Measurements from ENCODE around the gene GTF3C6. TPM values are rescaled to one million over a fixed set of nuclear protein-coding genes. Genes with fewer than 3 reads are reported as not detected.
"Not testable (repeated sequence)": the region's sequence is repeated elsewhere in the genome, so short reads cannot be mapped to it uniquely, and the experiment has no call there.

GTF3C6 gene
- total RNA-seq, 1 experiment from 2014 or later = 126 TPM

DNA sequence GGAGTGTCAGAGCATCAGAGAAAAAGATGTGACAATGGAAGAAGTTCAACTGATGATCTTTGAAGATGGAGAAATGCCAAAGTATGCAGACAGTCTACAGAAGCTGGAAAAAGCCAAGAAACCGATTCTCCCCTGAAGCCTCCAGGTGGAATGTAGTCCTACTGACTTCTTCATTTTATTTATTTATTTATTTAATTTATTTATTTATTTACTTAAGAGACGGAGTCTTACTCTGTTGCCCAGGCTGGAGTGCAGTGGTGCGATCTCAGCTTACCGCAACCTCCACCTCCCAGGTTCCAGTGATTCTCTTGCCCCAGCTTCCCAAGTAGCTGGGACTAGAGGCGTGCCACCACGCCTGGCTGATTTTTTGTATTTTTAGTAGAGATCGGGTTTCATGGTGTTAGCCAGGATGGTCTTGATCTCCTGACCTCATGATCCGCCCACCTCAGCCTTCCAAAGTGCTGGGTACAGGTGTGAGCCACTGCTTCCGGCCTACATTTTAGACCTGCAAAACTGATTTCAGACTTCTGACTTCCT lies 21.1 kb downstream of the GTF3C6 start:
- DNase-seq (ENCODE audit: low read depth) = no peak

- no peak for DNase-seq (ENCODE audit: low read depth)
Measured at GRCh38 chr6:110980227-110980626, 21.7 kb downstream of the GTF3C6 start.

DNA sequence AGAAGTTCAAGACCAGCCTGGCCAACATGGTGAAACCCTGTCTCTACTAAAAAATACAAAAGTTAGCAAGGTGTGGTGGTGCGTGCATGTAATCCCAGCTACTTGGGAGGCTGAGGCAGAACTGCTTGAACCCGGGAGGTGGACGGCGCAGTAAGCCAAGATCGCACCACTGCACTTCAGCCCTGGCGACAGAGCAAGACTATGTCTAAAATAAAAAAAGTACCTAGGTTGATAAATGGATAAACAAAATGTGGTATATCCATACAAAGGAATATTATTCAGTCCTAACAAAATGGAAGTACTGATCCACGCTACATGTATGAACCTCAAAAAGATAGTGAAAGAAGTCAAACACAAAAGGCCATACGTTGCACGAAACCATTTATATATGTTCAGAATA lies 22.1 kb downstream of the GTF3C6 start:
- no peak for DNase-seq (ENCODE audit: low read depth)

GRCh38 chr6:110981202-110981600 lies 22.7 kb downstream of the GTF3C6 start:
- DNase-seq (ENCODE audit: low read depth) = peak; percentile 4

- no peak for DNase-seq (ENCODE audit: low read depth)
Measured at GRCh38 chr6:110990840-110991576, 32.5 kb downstream of the GTF3C6 start.

GRCh38 chr6:110996691-110997090 lies 38.2 kb downstream of the GTF3C6 start:
- DNase-seq (ENCODE audit: low read depth) = no peak

DNA sequence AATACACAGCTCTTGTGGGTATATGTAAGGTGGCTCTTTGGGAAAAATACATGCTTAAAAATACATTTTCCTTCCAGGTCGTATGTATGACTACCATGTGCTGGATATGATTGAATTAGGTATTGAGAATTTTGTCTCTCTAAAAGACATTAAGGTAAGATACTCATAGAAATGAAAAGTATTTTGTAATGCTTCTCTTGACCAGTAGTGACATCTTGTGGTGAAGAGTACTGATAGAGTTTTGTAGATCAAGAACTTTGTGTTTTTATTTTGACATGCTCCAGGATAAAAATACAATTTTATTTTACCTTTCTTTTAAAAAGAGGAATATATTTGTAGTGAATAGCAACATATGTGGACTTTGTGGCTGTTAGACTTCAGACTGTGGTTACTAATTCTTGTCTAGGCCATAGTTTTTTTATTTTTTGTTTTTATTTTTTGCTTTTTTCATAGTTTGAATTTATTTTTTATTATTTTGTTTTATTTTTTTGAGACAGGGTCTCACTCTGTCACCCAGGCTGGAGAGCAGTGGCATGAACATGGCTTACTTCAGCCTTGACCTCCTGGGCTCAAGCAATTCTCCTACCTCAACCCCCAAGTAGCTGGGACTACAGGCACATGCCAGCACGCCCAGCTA lies 41.2 kb downstream of the GTF3C6 start:
- DNase-seq (ENCODE audit: low read depth) = peak; percentile 45

DNA sequence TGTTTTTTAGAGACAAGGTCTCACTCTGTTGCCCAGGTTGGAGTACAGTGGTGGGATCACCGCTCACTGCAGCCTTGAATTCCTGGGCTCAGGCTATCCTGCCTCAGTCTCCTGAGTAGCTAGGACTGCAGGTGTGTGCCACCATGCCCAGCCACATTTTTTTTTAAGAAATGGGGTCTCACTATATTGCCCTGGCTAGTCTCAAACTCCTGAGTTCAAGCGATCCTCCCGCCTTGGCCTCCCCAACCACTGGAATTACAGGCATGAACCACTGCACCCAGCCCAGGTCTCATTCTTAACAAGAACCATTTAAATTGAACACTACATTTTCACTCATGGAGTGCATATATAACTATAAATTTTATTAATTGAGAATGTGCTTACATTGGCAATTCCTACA lies 43.8 kb downstream of the GTF3C6 start:
- no peak for DNase-seq (ENCODE audit: low read depth)

DNA sequence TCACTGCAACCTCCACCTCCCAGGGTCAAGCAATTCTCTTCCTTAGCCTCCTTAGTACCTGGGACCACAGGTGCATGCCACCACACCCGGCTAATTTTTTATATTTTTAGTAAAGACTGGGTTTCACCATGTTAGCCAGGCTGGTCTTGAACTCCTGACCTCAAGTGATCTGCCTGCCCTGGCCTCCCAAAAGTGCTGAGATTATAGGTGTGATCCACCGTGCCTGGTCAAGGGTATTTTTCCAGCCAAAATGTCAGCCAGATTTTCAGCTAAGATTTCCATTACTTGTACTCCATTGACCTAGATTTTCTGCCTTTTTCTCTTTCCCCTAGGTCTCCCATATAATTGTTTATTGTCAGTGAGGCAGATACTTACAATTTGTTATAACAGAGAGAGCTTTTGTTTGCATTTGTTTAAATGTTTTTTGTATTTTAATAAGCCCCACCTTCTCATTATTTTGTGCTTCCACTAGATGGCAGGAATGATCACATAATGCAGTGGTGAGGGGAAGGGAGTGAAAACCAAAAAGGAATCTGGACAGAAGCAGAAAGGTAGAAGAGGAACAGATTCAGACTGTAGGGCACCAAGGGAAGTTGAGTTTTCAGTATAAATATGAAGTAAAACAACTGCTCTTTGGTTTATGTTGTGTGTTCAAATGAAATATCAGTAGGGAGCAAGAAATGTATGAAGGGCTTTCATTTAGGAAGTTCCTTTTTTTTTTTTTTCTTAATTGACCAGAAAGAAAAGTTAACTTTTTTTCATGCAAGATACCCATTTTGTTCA lies 53.0 kb downstream of the GTF3C6 start:
- peak; percentile 54 for DNase-seq (ENCODE audit: low read depth)

- DNase-seq (ENCODE audit: low read depth) = no peak
Measured at GRCh38 chr6:111012143-111012452, 53.6 kb downstream of the GTF3C6 start.

DNA sequence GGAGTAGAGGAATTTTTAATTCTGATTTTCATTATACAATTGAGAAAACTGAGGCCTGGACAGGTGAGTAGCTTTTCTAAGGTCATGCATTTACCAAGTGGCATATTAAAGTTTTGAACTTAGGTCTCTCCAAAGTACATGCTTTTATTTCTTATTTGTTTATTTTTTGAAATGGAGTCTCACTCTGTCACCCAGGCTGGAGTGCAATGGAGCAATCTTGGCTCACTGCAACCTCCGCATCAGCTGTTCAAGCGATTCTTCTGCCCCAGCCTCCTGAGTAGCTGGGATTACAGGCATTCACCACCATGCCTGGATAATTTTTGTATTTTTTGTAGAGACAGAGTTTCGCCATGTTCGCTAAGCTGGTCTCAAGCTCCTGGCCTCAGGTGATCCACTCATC lies 54.0 kb downstream of the GTF3C6 start:
- DNase-seq (ENCODE audit: low read depth) = not testable (repeated sequence)

- DNase-seq (ENCODE audit: low read depth) = no peak
Measured at GRCh38 chr6:111013144-111013915, 54.8 kb downstream of the GTF3C6 start.

GRCh38 chr6:111015389-111016124 lies 57.1 kb downstream of the GTF3C6 start:
- DNase-seq (ENCODE audit: low read depth) = no peak

- DNase-seq (ENCODE audit: low read depth) = not testable (repeated sequence)
Measured at GRCh38 chr6:111017241-111017640, 58.7 kb downstream of the GTF3C6 start.

Other genes starting within 250 kb of the GTF3C6 start
- gene CDK19, start 143.2 kb upstream of the GTF3C6 start, total RNA-seq (2014; rRNA removed) = 13.7 and 18.2 TPM in 2 replicates
- gene AMD1, start 83.9 kb upstream of the GTF3C6 start, total RNA-seq (2014; rRNA removed) = 132 and 139 TPM in 2 replicates
- gene RPF2, start 23.3 kb downstream of the GTF3C6 start, total RNA-seq (2014; rRNA removed) = 69.8 and 81.0 TPM in 2 replicates
- under 0.01 and 0.63 TPM in 2 replicates for gene SLC16A10, start 128.8 kb downstream of the GTF3C6 start, total RNA-seq (2014; rRNA removed)